GM23338 (cell line): Measurements from ENCODE around the gene TMTC4. TPM values are rescaled to one million over a fixed set of nuclear protein-coding genes. Genes with fewer than 3 reads are reported as not detected.

ENCODE experiments used
- ATAC-seq: fragments of 200-7000 bp; cut with Tn5 transposase; 3 replicates; pipeline ENCODE4 v1.9.1; 2020
- DNase-seq: peaks from one replicate; pipeline ENCODE4 v3.0.0-alpha.2; 2015; ENCODE audit warnings: low spot score
- H2AFZ ChIP-seq: fragments of 200-600 bp; sonication (generic); 2 replicates; pipeline ENCODE4 v1.8.0; 2016; ENCODE audit warnings: antibody characterized with exemption, mild to moderate bottlenecking, moderate library complexity
- H3F3A ChIP-seq: fragments of 200-600 bp; sonication (generic); replicated peaks from 2 replicates; pipeline ENCODE4 v1.8.0; 2017; ENCODE audit warnings: antibody characterized with exemption, mixed run types, low read depth
- H3K27ac ChIP-seq: fragments of 200-600 bp; sonication (generic); 2 replicates; pipeline ENCODE4 v1.6.1; 2016; ENCODE audit warnings: low read depth
- H3K27me3 ChIP-seq: fragments of 200-600 bp; sonication (generic); 2 replicates; pipeline ENCODE4 v1.8.0; 2016; ENCODE audit warnings: mild to moderate bottlenecking, mixed run types, moderate library complexity; ENCODE audit not compliant: insufficient read depth
- H3K36me3 ChIP-seq: fragments of 200-600 bp; sonication (generic); 2 replicates; pipeline ENCODE4 v1.8.0; 2016; ENCODE audit warnings: mild to moderate bottlenecking; ENCODE audit not compliant: insufficient read depth
- H3K4me1 ChIP-seq: fragments of 200-600 bp; sonication (generic); 2 replicates; pipeline ENCODE4 v1.8.0; 2016; ENCODE audit warnings: mild to moderate bottlenecking, moderate library complexity; ENCODE audit not compliant: insufficient read depth
- H3K4me2 ChIP-seq: fragments of 200-600 bp; sonication (generic); 2 replicates; pipeline ENCODE4 v1.7.1; 2017; ENCODE audit warnings: mixed run types
- H3K4me3 ChIP-seq: fragments of 200-600 bp; sonication (generic); 2 replicates; pipeline ENCODE4 v1.6.1; 2016; ENCODE audit warnings: mixed run types
- H3K79me2 ChIP-seq: fragments of 200-600 bp; sonication (generic); replicated peaks from 2 replicates; pipeline ENCODE4 v1.8.0; 2017; ENCODE audit warnings: mild to moderate bottlenecking; ENCODE audit not compliant: insufficient read depth
- H3K9me2 ChIP-seq: fragments of 200-600 bp; sonication (generic); 2 replicates; pipeline ENCODE4 v1.8.0; 2017; ENCODE audit not compliant: insufficient read depth
- H4K20me1 ChIP-seq: fragments of 200-600 bp; sonication (generic); replicated peaks from 2 replicates; pipeline ENCODE4 v1.8.0; 2017; ENCODE audit warnings: mild to moderate bottlenecking; ENCODE audit not compliant: insufficient read depth
- H3K27ac Mint-ChIP-seq: 2 replicates; pipeline ENCODE4 v1.8.0; 2020; ENCODE audit warnings: inconsistent platforms, mild to moderate bottlenecking, moderate library complexity, mixed read lengths
- H3K27me3 Mint-ChIP-seq: 3 replicates; pipeline ENCODE4 v1.8.0; 2022; ENCODE audit warnings: low read depth, mild to moderate bottlenecking, moderate library complexity, mixed read lengths, inconsistent platforms; ENCODE audit not compliant: insufficient read depth, poor library complexity
- H3K36me3 Mint-ChIP-seq: 3 replicates; pipeline ENCODE4 v1.8.0; 2021; ENCODE audit warnings: low read depth, mild to moderate bottlenecking, inconsistent platforms, moderate library complexity, mixed read lengths
- H3K4me1 Mint-ChIP-seq: 3 replicates; pipeline ENCODE4 v1.8.0; 2020; ENCODE audit warnings: mild to moderate bottlenecking, inconsistent platforms, mixed read lengths
- H3K4me3 Mint-ChIP-seq: 3 replicates; pipeline ENCODE4 v1.8.0; 2021; ENCODE audit warnings: moderate library complexity, mild to moderate bottlenecking, inconsistent platforms, mixed read lengths
- H3K9me3 Mint-ChIP-seq: 3 replicates; pipeline ENCODE4 v1.8.0; 2020; ENCODE audit warnings: moderate library complexity, mild to moderate bottlenecking, inconsistent platforms, mixed read lengths
- CREB1 ChIP-seq: fragments of 250-450 bp; sonication (Bioruptor Pico); IDR thresholded peaks from 2 replicates; pipeline ENCODE4 v1.5.0; 2020; ENCODE audit warnings: low read depth, mild to moderate bottlenecking, moderate library complexity
- CTCF ChIP-seq, 2 experiments: fragments of 200-600 bp in 1 of 2; sonication (generic) in 1 of 2; conservative IDR thresholded peaks; 2 replicates each; pipeline versions ENCODE4 v1.5.1 to v1.6.1; 2016 to 2017; ENCODE audit warnings: antibody characterized with exemption in 2 of 2, low read depth in 2 of 2, mild to moderate bottlenecking in 2 of 2, moderate library complexity in 1 of 2
- ETS1 ChIP-seq: IDR thresholded peaks from 2 replicates; pipeline ENCODE4 v1.6.1; 2016; ENCODE audit warnings: antibody characterized with exemption
- EZH2 ChIP-seq: fragments of 200-600 bp; sonication (generic); IDR thresholded peaks from one replicate; pipeline ENCODE4 v1.8.0; 2017; ENCODE audit warnings: antibody characterized with exemption, mild to moderate bottlenecking, low read depth; ENCODE audit not compliant: unreplicated experiment
- EZH2phosphoT487 ChIP-seq: fragments of 200-600 bp; sonication (generic); IDR thresholded peaks from one replicate; pipeline ENCODE4 v1.8.1; 2018; ENCODE audit warnings: antibody characterized with exemption; ENCODE audit not compliant: unreplicated experiment
- JUNB ChIP-seq: IDR thresholded peaks from one replicate; pipeline ENCODE4 v1.6.1; 2016; ENCODE audit warnings: antibody characterized with exemption; ENCODE audit not compliant: unreplicated experiment
- NANOG ChIP-seq: IDR thresholded peaks from 2 replicates; pipeline ENCODE4 v1.6.1; 2016; ENCODE audit warnings: antibody characterized with exemption, borderline replicate concordance
- POLR2AphosphoS5 ChIP-seq: IDR thresholded peaks from 2 replicates; pipeline ENCODE4 v1.6.1; 2016; ENCODE audit warnings: antibody characterized with exemption, low read depth
- REST ChIP-seq: IDR thresholded peaks from one replicate; pipeline ENCODE4 v1.6.1; 2018; ENCODE audit warnings: antibody characterized with exemption; ENCODE audit not compliant: unreplicated experiment
- STAT1 ChIP-seq: IDR thresholded peaks from one replicate; pipeline ENCODE4 v1.6.1; 2016; ENCODE audit warnings: antibody characterized with exemption; ENCODE audit not compliant: unreplicated experiment
- ZNF114 ChIP-seq: fragments of 250-450 bp; sonication (Bioruptor Pico); IDR thresholded peaks from 2 replicates; pipeline ENCODE4 v1.5.0; 2020; ENCODE audit warnings: mild to moderate bottlenecking, moderate library complexity
- ZNF331 ChIP-seq: fragments of 250-450 bp; sonication (Bioruptor Pico); IDR thresholded peaks from 2 replicates; pipeline ENCODE4 v1.5.0; 2020; ENCODE audit warnings: low read depth, mild to moderate bottlenecking, moderate library complexity
- ZNF462 ChIP-seq: fragments of 250-450 bp; sonication (Bioruptor Pico); IDR thresholded peaks from 2 replicates; pipeline ENCODE4 v1.5.0; 2020; ENCODE audit warnings: mild to moderate bottlenecking, moderate library complexity
- polyA plus RNA-seq: library from polyadenylated mRNA; unstranded; fragments of >200 nt; fragmentation: Nextera tagmentation; extraction: Ambion mirVana; gene quantifications from 2 replicates; pipeline ENCODE4 v1.2.1, GENCODE V29; 2016
- total RNA-seq: library from RNA; depleted of rRNA; stranded (reverse); fragments of >200 nt; shearing (Covaris generic); gene quantifications from 2 replicates; pipeline ENCODE4 v1.2.3, GENCODE V29; 2014

The TMTC4 gene
- total and polyA plus RNA-seq, 2 experiments from 2014 or later = 21.9 to 50.0 TPM

GRCh38 chr13:100715604-100716003 is 41.0 kb upstream of the TMTC4 start:
- H3K9me2 ChIP-seq = peaks cover 5% of the 10 kb centered on the region; the same call in 1 of the 2 replicates
- H3K27ac ChIP-seq = no peak overlapping the region
- ATAC-seq (no peak), DNase-seq (no peak)
- Mint-ChIP-seq H3K9me3 (peaks cover 3% of the 10 kb centered on the region; the same call in 1 of the 3 replicates), H3K36me3 (no peaks in the 10 kb centered on the region; the same call in 2 of the 3 replicates), H3K4me1 (no peaks in the 10 kb centered on the region), H3K27me3 (no peaks in the 10 kb centered on the region), H3K4me3 (no peak overlapping the region), H3K27ac (no peak overlapping the region)
- H3K36me3 ChIP-seq = no peaks in the 10 kb centered on the region
- TF ChIP-seq ZNF114 (CRISPR knock-in tag) (no peak), STAT1 (no peak), REST (no peak), POLR2AphosphoS5 (no peak), ZNF331 (CRISPR knock-in tag) (no peak), ETS1 (no peak), CTCF (conservative IDR thresholded peaks at IDR 0.05; ENCODE audit: low read depth in 2 of 2) (no peak), EZH2phosphoT487 (no peak), ZNF462 (CRISPR knock-in tag) (no peak), JUNB (no peak), EZH2 (no peak), NANOG (no peak), CREB1 (CRISPR knock-in tag) (no peak)
- no peak overlapping the region for H3K4me3 ChIP-seq
- H3K4me1 ChIP-seq = no peaks in the 10 kb centered on the region
- no peaks in the 10 kb centered on the region for H3F3A ChIP-seq
- no peaks in the 10 kb centered on the region for H4K20me1 ChIP-seq
- H3K27me3 ChIP-seq = no peaks in the 10 kb centered on the region
- no peak overlapping the region for H3K4me2 ChIP-seq
- no peaks in the 10 kb centered on the region for H3K79me2 ChIP-seq
- no peak overlapping the region for H2AFZ ChIP-seq
